Measurements from ENCODE around the gene TACO1. TPM values are rescaled to one million over a fixed set of nuclear protein-coding genes. Genes with fewer than 3 reads are reported as not detected.

Gene TACO1
- total and polyA plus RNA-seq, 4 donors: 11.1 to 20.7 (median 17.5) TPM

Small RNA genes lying within 50 kb of the gene (small RNA-seq; reads per million reads assigned to genes)
- not detected for gene RNU6-288P (ENCODE audit: low replicate concordance)

Other genes starting within 250 kb of the TACO1 start
- 10 to 100 TPM; 42.4 to 97.9 TPM for gene CYB561, start 154.6 kb upstream of the TACO1 start, total RNA-seq
- 10 to 100 TPM; 41.2 to 49.2 TPM for gene CYB561, start 154.6 kb upstream of the TACO1 start, polyA plus RNA-seq
- gene ACE, start 123.8 kb upstream of the TACO1 start, total RNA-seq: 10 to 100 TPM; 48.5 to 87.3 TPM
- 10 to 100 TPM in 1 of 2 donors, 1 to 10 TPM in 1; 5.5 to 22.1 TPM for gene ACE, start 123.8 kb upstream of the TACO1 start, polyA plus RNA-seq
- gene KCNH6, start 77.5 kb upstream of the TACO1 start, total RNA-seq: 1 to 10 TPM in 1 of 2 donors, under 1 TPM in 1; 0.55 to 1.6 TPM
- gene KCNH6, start 77.5 kb upstream of the TACO1 start, polyA plus RNA-seq: under 1 TPM; 0.05 to 0.06 TPM
- gene DCAF7, start 50.4 kb upstream of the TACO1 start, total RNA-seq: 10 to 100 TPM; 58.7 to 76.6 TPM
- 10 to 100 TPM; 21.7 to 29.5 TPM for gene DCAF7, start 50.4 kb upstream of the TACO1 start, polyA plus RNA-seq
- gene MAP3K3, start 21.5 kb downstream of the TACO1 start, total RNA-seq: 10 to 100 TPM; 50.1 to 56.3 TPM
- gene MAP3K3, start 21.5 kb downstream of the TACO1 start, polyA plus RNA-seq: 10 to 100 TPM; 24.5 to 33.0 TPM
- 10 to 100 TPM; 30.1 to 30.8 TPM for gene LIMD2, start 99.2 kb downstream of the TACO1 start, total RNA-seq
- 10 to 100 TPM; 26.4 to 69.5 TPM for gene LIMD2, start 99.2 kb downstream of the TACO1 start, polyA plus RNA-seq
- 10 to 100 TPM; 33.7 to 48.8 TPM for gene STRADA, start 140.9 kb downstream of the TACO1 start, total RNA-seq
- gene STRADA, start 140.9 kb downstream of the TACO1 start, polyA plus RNA-seq: 10 to 100 TPM; 20.7 to 23.1 TPM
- 10 to 100 TPM; 86.5 to 89.9 TPM for gene CCDC47, start 172.7 kb downstream of the TACO1 start, total RNA-seq
- gene CCDC47, start 172.7 kb downstream of the TACO1 start, polyA plus RNA-seq: 10 to 100 TPM; 29.5 to 78.9 TPM
- 100 to 1,000 TPM in 1 of 2 donors, 10 to 100 TPM in 1; 91.8 to 153 TPM for gene DDX42, start 173.3 kb downstream of the TACO1 start, total RNA-seq
- 10 to 100 TPM; 47.8 to 59.9 TPM for gene DDX42, start 173.3 kb downstream of the TACO1 start, polyA plus RNA-seq
- 100 to 1,000 TPM in 1 of 2 donors, 10 to 100 TPM in 1; 46.1 to 124 TPM for gene PSMC5, start 226.5 kb downstream of the TACO1 start, total RNA-seq
- gene PSMC5, start 226.5 kb downstream of the TACO1 start, polyA plus RNA-seq: 100 to 1,000 TPM; 154 to 177 TPM
- gene FTSJ3, start 226.8 kb downstream of the TACO1 start, total RNA-seq: 10 to 100 TPM; 29.2 to 39.8 TPM
- 10 to 100 TPM; 15.4 to 30.0 TPM for gene FTSJ3, start 226.8 kb downstream of the TACO1 start, polyA plus RNA-seq
- 100 to 1,000 TPM in 1 of 2 donors, 10 to 100 TPM in 1; 82.4 to 109 TPM for gene SMARCD2, start 241.8 kb downstream of the TACO1 start, total RNA-seq
- gene SMARCD2, start 241.8 kb downstream of the TACO1 start, polyA plus RNA-seq: 10 to 100 TPM; 64.9 to 67.7 TPM